Right renal pelvis (tissue), 4 donors: ENCODE measurements around the gene OMA1. TPM values are rescaled to one million over a fixed set of nuclear protein-coding genes. Genes with fewer than 3 reads are reported as not detected.

Experiments used
- DNase-seq, 4 donors: peaks; one replicate each; pipeline ENCODE4 v3.0.0-alpha.2; 2013; ENCODE audit warnings: low read depth in 4 of 4, low spot score in 3 of 4, missing footprints in 1 of 4
- polyA plus RNA-seq, 4 donors: library from polyadenylated mRNA; unstranded; fragments of 120-200 nt; gene quantifications; one replicate each; pipeline ENCODE4 v1.2.1, GENCODE V29; 2013; ENCODE audit not compliant: insufficient read length in 4 of 4

OMA1 gene
- polyA plus RNA-seq, 4 donors, result 30.9 to 38.8 (median 34.9) TPM

GRCh38 chr1:58465825-58466629 lies 80.5 kb downstream of the OMA1 start:
- no peak for DNase-seq

DNA sequence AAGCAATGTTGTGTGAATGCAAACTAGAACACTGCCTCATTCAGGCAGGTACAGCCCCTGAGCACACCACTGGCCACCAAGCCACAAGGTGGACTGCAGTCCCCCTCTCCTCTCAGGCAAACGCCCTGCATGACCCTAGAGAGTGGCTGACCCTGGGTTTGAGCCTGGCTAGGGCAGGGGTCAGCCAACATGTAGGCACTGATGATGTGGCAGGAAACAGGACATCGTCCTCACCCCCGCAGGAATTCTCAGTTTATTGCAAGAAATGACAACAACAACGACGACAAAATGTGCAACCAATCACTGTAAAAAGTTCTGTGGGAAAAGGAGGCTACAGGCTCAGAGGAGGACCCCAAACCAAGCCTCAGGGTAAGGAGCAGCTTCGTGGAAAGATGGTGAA lies 81.3 kb downstream of the OMA1 start:
- no peak for DNase-seq

GRCh38 chr1:58460469-58460868 lies 86.1 kb downstream of the OMA1 start:
- no peak for DNase-seq

DNA sequence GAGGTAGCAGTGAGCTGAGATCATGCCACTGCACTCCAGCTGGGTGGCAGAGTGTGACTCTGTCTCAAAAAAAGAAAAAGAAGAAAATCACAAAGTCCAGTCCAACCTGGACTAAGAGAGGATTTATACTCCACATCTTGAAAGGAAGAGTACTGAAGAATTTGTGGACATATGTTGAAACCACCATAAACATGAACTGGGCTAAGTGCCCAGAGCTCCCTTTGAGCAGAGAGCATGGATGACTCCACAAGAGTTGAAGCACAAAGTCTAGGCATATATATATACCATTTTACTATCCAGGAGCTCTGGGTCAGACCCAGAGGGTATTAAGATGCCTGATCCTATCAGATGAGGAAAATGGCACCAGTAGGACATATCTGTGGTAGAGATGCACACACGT lies 86.6 kb downstream of the OMA1 start:
- no peak for DNase-seq

- no peak for DNase-seq
Measured at GRCh38 chr1:58457023-58457635, 89.4 kb downstream of the OMA1 start.

GRCh38 chr1:58456470-58456869 lies 90.1 kb downstream of the OMA1 start:
- DNase-seq, result no peak

GRCh38 chr1:58454807-58455206 lies 91.7 kb downstream of the OMA1 start:
- DNase-seq, result no peak

- no peak for DNase-seq
Measured at GRCh38 chr1:58454385-58454784, 92.1 kb downstream of the OMA1 start.

GRCh38 chr1:58451560-58452191 lies 94.8 kb downstream of the OMA1 start:
- no peak for DNase-seq

GRCh38 chr1:58447886-58448285 lies 98.6 kb downstream of the OMA1 start:
- DNase-seq, result no peak

DNA sequence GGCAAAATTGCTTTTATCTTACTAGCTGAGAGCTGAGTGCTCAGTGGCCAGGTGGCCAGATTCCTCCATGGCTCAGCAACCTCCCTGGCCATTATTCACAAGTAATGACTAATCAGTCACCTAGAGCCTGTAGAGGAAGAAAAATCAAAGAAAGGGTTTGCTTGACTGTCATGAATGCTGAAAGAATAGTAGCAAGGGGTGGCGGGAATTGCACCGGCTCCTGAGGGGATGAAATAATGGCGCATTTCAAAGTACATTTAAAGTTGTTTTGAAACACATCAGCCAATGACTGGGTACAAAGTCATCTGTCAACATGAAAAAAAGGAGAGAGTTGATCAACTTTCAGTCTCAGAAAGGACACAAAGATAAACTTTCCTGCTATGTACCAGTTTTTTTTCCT lies 99.5 kb downstream of the OMA1 start:
- DNase-seq, result no peak

DNA sequence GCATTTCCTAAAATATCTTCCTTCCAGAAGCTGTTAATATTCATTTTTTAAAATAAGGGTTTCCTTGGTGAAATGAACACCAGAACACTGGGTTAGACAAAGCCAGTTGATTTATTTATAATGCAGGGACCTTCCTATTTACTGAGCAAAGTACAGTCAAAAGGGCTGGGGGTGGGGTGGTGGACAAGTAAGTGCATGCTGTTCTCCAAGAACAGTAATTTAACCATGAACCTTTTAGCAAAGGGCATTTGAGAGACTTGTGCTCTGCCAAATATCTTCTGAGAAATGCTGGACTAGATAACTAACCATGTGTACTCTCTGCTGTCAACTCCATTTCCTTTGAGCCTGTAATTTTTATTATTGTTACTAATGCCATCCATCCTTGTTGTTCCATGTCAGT lies 100.2 kb downstream of the OMA1 start:
- DNase-seq, result no peak

GRCh38 chr1:58443986-58444868 lies 102.3 kb downstream of the OMA1 start:
- DNase-seq, result no peak

DNA sequence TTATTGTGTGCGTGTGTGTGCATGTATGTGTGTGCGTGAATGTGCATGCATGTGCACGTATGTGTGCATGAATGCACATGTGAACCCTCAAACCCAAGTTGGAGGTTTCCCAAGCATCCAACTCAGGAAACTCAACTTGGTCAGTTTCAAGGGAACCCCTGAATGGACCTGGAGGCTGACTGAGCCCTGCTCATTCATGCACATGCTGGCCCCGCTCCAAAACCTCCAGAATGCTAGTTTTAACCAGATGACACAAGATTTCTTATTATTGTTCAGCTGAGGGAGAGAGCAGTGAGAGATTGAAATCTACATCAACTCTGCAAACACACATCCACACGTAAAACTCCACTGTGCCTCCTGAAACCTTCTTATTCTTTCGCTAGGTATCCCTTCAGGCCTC lies 104.4 kb downstream of the OMA1 start:
- peak in 2 of 4 donors; percentile 62 to 63 for DNase-seq

- no peak for DNase-seq
Measured at GRCh38 chr1:58441699-58442098, 104.8 kb downstream of the OMA1 start.

DNA sequence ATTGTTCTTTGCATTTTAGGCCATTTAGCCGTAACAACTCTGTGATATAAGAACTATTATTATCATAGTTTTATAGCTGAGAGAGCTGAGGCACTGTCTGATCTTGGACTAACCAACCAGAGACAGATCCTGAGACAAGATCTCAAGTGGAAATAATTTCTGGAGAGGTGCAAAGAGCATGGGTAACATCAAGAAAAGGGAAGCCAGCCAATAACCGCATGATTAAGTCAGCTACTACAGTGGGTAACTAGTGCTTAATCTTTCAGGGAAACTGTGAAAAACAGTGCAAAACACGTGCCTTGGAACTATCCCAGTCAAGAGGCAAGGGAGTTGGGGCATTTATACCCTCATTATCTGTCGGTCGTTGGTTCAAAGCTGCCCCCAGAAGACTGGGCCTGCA lies 105.8 kb downstream of the OMA1 start:
- no peak for DNase-seq

- no peak for DNase-seq
Measured at GRCh38 chr1:58439946-58440345, 106.6 kb downstream of the OMA1 start.

- no peak for DNase-seq
Measured at GRCh38 chr1:58438468-58438867, 108.1 kb downstream of the OMA1 start.

- no peak for DNase-seq
Measured at GRCh38 chr1:58437623-58438022, 108.9 kb downstream of the OMA1 start.

GRCh38 chr1:58436615-58437297 lies 109.8 kb downstream of the OMA1 start:
- no peak for DNase-seq
